GM12878 (cell line): ENCODE results near the gene FOXI1.

Experiments used
- HDAC6 ChIP-seq: fragments of 200-600 bp; sonication (generic); IDR thresholded peaks from one replicate; pipeline ENCODE4 v1.8.0; 2017; ENCODE audit warnings: antibody characterized with exemption; ENCODE audit not compliant: unreplicated experiment
- NFIC ChIP-seq: IDR thresholded peaks from 2 replicates; pipeline ENCODE4 v1.6.1; 2012; ENCODE audit warnings: low read depth, mild to moderate bottlenecking, inconsistent platforms, low read length, moderate library complexity
- NFXL1 ChIP-seq: fragments of 450-650 bp; IDR thresholded peaks from 2 replicates; pipeline ENCODE4 v1.6.1; 2017; ENCODE audit warnings: antibody characterized with exemption, mild to moderate bottlenecking, borderline replicate concordance
- POLR2A ChIP-seq: IDR thresholded peaks from 2 replicates; pipeline ENCODE4 v1.6.1; 2011; ENCODE audit warnings: low read depth, mild to moderate bottlenecking, low read length
- POLR2AphosphoS5 ChIP-seq: IDR thresholded peaks from 2 replicates; pipeline ENCODE4 v1.6.1; 2011; ENCODE audit warnings: mild to moderate bottlenecking, low read length, inconsistent platforms
- TF ChIP-seq, protein P1 (sequence below): IDR thresholded peaks from 2 replicates; pipeline ENCODE4 v1.6.1; 2012; ENCODE audit warnings: low read length, inconsistent platforms
- TF ChIP-seq, protein P2 (sequence below): fragments of 450-650 bp; formaldehyde crosslinking; IDR thresholded peaks from 2 replicates; pipeline ENCODE4 v1.5.0; 2022; ENCODE audit warnings: mild to moderate bottlenecking, missing genetic modification characterization

DNA sequence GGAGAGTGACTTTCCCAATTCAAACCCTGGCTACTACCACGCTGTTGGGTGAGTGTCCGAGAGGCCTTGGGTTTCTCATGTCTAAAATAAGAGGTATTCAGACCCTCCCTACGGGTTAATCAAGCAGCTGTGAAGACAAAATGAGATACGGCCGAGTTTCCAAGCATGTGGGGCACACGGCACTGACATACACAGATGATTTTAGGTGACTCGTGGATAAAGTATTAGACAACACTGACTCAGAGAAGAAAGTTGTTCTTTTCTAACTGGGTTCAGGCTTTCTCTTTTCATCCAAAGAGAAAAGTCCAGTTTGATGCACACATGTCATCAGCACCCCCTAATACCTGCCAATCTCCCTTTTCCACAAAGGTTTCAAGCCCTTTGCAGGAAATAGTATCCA is 15.6 kb downstream of the FOXI1 start:
- no peak for TF ChIP-seq HDAC6
- no peak for TF ChIP-seq NFIC
- no peak for TF ChIP-seq POLR2AphosphoS5
- TF ChIP-seq POLR2A = no peak
- TF ChIP-seq, protein P1, sequence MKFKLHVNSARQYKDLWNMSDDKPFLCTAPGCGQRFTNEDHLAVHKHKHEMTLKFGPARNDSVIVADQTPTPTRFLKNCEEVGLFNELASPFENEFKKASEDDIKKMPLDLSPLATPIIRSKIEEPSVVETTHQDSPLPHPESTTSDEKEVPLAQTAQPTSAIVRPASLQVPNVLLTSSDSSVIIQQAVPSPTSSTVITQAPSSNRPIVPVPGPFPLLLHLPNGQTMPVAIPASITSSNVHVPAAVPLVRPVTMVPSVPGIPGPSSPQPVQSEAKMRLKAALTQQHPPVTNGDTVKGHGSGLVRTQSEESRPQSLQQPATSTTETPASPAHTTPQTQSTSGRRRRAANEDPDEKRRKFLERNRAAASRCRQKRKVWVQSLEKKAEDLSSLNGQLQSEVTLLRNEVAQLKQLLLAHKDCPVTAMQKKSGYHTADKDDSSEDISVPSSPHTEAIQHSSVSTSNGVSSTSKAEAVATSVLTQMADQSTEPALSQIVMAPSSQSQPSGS = no peak
- no peak for TF ChIP-seq NFXL1
- TF ChIP-seq, protein P2, sequence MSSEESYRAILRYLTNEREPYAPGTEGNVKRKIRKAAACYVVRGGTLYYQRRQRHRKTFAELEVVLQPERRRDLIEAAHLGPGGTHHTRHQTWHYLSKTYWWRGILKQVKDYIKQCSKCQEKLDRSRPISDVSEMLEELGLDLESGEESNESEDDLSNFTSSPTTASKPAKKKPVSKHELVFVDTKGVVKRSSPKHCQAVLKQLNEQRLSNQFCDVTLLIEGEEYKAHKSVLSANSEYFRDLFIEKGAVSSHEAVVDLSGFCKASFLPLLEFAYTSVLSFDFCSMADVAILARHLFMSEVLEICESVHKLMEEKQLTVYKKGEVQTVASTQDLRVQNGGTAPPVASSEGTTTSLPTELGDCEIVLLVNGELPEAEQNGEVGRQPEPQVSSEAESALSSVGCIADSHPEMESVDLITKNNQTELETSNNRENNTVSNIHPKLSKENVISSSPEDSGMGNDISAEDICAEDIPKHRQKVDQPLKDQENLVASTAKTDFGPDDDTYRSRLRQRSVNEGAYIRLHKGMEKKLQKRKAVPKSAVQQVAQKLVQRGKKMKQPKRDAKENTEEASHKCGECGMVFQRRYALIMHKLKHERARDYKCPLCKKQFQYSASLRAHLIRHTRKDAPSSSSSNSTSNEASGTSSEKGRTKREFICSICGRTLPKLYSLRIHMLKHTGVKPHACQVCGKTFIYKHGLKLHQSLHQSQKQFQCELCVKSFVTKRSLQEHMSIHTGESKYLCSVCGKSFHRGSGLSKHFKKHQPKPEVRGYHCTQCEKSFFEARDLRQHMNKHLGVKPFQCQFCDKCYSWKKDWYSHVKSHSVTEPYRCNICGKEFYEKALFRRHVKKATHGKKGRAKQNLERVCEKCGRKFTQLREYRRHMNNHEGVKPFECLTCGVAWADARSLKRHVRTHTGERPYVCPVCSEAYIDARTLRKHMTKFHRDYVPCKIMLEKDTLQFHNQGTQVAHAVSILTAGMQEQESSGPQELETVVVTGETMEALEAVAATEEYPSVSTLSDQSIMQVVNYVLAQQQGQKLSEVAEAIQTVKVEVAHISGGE (CRISPR knock-in tag) = no peak
